A549 treated with dexamethasone at 1 μM for 4 hours (cell line): ENCODE results near the gene MDFIC2. TPM values are rescaled to one million over a fixed set of nuclear protein-coding genes. Genes with fewer than 3 reads are reported as not detected.

Experiments
- total RNA-seq: library from RNA; stranded (reverse); fragments of 200-300 nt; extraction: Qiagen RNA extraction; gene quantifications from 5 replicates; pipeline ENCODE4 v1.2.3, GENCODE V29; 2022

Gene MDFIC2
- total RNA-seq, result not detected in 5 replicates

DNA sequence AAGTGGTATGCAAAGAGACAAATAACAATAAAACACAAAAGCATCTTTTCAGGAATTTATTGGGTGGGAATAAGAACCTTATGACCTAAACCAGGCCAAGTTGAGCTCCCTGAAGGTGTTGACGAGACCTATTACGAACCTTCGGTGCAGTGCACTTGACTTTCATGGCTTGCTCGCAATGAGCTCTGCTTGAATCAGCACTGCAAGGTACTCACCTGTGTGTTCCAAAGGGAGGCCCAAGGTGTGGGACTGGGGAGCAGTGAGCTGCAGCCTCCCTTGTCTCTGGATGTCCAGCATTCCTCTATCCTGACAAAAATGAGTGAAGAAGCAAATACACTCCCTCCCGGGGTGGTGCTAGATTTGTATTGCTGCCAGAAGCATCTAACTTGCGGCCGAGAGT, at the start of gene MDFIC2:
Gene MDFIC2, minus strand, starts transcription at position 303 of the 400 bp plus-strand sequence. CDS start 665 bp downstream, outside the sequence.

